Activated effector memory CD4-positive, alpha-beta T cell treated with Interleukin-2 at 50 U/mL for 16 hours (primary cell): ENCODE results near the gene UST.
"Not testable (repeated sequence)": the region's sequence is repeated elsewhere in the genome, so short reads cannot be mapped to it uniquely, and the experiment has no call there.

Source experiments
- DNase-seq: peaks from one replicate; pipeline ENCODE4 v3.0.0-alpha.2; 2020

UST gene

GRCh38 chr6:148842296-148843019 is 95.6 kb downstream of the UST start:
- no peak for DNase-seq

DNA sequence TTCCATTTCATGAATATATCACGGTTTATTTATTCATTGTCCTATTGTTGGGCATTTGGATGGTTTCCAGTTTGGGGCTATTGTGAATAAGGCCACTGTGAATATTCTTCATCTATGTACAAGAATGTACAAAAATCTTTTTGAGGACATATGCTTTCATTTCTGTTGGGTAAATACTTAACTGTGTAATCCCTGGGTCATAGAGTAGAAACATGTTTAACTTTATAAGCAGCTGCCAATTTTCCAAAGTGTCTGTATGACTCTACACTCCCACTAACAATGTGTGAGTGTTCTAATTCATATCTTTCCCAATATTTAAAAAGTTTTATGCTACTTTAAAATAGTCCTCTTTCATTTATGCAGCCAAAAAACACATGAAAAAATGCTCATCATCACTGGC is 98.6 kb downstream of the UST start:
- no peak for DNase-seq

GRCh38 chr6:148846778-148847761 is 100.2 kb downstream of the UST start:
- no peak for DNase-seq

DNA sequence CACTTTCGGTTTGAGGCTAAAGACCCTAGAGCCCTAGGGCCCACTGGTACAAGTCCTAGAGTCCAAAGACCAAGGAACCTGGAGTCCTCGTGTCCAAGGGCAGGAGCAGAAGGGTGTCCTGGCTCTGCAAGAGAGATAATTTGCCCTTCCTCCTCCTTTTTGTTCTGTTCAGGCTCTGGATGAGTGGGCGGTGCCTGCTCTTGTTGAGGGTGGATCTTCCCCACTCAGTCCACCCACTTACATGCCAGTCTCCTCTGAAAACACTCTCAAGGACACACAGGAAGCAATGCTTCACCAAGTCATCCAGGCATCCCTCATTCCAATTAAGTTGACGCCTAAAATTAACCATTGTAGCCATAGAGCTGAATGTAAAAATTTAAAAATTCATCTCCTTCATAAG is 102.1 kb downstream of the UST start:
- no peak for DNase-seq

GRCh38 chr6:148849449-148849848 is 102.6 kb downstream of the UST start:
- DNase-seq = not testable (repeated sequence)

- no peak for DNase-seq
These were observed 104.1 kb downstream of the UST start for GRCh38 chr6:148850964-148851363.

DNA sequence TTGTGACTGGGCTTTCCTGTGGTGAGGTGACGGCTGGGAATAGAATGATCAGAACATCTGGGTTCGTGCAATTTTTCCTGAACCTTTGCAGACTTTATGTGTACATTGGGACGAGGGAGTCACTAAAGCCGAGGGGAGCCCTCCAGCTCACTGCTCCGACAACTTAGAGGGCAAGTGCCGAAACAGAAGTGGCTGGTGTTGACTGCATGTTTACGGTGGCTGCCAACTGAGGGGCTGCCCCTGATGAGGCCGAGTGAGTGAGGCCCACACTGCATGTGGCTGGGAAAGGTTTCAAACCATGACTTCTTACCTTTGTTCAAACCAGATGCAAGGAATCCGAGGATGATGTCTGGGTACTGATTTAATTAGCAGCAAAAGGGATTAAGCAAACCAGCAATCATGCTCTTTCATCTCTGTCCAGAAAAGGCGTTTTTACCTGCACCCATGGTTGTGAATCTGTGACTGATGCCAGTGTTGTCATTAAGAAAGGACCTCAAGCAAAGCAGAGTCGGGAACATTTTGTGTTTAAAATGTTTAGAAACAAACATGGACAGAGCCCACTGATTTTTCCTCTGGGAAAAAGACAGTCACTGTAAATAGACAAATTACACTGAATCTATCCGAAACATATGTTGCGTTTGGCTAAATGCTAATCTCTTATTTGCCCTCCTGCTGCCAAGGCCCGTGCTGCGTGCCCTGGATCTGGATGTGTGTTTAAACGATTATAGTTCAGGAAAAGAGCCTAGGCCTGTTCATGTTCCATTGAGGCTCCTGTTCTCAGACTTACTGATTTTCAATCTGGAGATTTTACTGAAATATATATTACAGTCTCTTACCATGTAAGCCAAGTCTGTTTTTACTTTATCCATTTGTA is 105.1 kb downstream of the UST start:
- DNase-seq = no peak

GRCh38 chr6:148852688-148853087 is 105.9 kb downstream of the UST start:
- no peak for DNase-seq

DNA sequence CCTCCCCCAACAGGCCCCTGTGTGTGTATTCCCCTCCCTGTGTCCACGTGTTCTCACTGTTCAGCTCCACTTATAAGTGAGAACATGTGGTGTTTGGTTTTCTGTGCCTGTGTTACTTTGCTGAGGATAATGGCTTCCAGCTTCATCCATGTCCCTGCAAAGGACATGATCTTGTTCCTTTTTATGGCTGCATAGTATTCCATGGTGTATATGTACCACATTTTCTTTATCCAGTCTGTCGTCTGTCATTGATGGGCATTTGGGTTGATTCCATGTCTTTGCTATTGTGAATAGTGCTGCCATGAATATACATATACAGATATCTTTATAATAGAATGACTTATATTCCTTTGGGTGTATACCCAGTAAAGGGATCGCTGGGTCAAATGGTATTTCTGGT is 106.3 kb downstream of the UST start:
- DNase-seq = not testable (repeated sequence)

GRCh38 chr6:148854096-148854495 is 107.3 kb downstream of the UST start:
- no peak for DNase-seq

- DNase-seq = no peak
These were observed 108.2 kb downstream of the UST start for GRCh38 chr6:148854992-148855391.

DNA sequence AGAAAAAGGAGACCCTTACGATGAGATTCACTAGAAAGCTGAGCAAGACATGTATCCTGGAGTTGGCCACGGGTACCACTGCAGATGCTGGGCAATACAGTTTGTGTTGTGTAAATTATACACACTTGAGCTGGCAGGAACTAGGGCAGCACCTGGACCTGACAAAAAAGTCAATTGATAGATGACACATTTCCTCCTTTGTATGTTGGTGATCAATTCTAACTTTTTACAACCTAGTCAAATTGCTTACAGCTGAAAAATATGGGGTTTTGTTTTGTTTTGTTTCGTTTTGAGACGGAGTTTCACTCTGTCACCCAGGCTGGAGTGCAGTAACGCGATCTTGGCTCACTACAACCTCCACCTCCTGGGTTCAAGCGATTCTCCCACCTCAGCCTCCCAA is 108.9 kb downstream of the UST start:
- DNase-seq = no peak

GRCh38 chr6:148857798-148858390 is 111.1 kb downstream of the UST start:
- no peak for DNase-seq

- not testable (repeated sequence) for DNase-seq
These were observed 117.3 kb downstream of the UST start for GRCh38 chr6:148864132-148864531.

GRCh38 chr6:148864941-148865340 is 118.1 kb downstream of the UST start:
- DNase-seq = no peak

DNA sequence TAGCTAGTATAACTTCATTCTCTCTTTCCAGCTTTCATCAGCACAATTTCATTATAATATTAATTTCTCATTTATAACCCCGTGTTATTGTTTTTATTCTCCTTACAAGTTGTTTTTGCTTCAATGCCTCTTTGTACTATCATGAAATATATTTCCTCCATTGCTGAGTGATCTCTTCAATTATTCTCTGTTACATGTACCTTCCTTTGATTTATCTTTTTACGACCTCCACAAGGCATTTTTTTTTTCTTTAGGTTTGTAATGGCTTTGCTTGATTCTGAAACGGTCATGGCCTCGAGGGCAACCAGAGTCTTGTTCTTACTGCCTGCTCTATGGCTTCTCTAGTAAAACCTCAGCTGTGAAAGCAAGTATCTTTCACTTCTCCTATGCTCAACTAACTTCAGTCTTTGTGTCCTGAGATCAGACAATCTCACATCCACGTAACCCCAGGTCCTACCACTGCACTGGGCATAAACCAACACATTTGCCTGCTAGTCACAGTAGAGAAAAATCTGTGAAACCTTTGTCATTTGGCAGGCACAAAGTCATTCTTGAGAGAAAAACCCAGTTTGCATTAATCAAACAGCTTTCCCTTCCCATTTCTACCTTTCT is 119.9 kb downstream of the UST start:
- DNase-seq = no peak

DNA sequence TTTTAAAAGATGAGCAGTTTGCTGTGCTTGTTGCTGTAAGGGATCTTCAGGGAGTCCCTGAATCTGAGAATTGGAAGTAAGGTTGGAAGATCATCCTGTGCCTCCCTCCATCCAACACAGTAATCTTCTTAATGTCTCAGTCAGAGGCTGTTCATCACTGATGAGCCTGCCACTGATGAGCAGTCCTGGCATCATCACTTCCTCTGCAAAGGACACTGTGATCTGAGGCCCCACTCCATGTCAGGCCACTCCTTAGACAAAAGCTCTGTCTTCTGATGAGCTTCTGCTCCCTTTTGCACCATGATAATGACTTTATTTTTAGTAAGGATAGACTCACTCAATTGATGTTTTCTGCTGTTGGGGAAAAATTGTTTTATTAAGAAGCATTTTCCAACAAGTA is 121.0 kb downstream of the UST start:
- DNase-seq = no peak

DNA sequence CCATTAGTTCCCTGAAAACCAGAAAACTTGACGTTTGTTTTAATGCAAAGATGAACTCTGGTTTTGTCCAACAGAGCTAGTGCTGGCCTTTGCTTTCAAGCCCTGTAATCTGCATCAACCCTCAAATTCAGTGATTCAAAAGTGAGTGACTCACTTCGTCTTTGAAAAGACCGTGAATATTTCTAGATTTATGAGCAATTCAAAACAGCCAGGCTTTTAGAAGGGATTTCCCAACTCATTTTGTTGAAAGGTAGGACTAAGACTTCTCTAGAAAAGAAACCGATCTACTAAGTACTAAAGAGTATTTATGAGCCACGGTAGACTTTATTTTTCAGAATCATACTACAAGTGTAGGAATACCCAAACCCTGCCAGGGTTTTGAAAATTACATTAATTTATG is 121.5 kb downstream of the UST start:
- no peak for DNase-seq

- DNase-seq = no peak
These were observed 122.1 kb downstream of the UST start for GRCh38 chr6:148868901-148869300.

DNA sequence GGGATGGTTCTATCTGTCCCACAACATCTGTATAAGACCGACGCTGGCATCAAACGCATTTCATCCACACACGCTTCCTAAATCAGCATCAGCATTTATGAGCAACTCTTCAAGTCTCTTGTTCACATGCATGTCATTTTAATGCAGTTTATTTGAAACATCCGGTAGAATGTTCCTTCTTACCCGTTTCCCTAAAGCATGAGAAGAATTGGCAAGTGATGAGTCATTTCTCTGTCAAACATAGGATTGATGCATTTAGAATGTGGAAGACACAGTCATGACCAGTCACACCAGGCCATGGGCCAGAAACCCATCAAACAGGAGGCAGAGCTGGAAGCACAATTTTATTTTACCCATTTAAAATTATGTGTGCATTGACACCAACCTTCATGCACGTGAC is 122.8 kb downstream of the UST start:
- DNase-seq = no peak

- no peak for DNase-seq
These were observed 126.3 kb downstream of the UST start for GRCh38 chr6:148873154-148873553.

DNA sequence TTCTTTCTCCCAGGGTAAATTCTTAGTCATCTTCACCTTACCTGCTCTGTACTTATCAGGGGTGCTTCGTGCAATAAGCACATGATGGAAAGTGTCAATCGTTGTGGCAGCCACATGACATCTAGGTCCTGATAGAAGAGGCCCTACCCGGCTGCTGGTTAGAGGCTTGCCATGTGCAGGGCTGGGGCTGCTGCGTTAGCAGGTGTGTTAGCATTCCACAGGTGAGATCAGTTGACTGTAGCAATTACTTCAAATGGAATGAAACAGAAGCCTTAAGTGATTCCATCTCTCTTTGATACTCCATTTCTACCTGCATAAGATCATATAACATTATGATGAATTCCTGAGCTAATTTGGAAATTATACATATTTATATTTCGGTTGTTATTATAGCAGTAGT is 127.0 kb downstream of the UST start:
- no peak for DNase-seq
